Activated naive CD8-positive, alpha-beta T cell treated with anti-CD3 and anti-CD28 coated beads, Interleukin-2, amount 10 ng/mL, durations not matched to agents 7 days and 5 days (primary cell): Measurements from ENCODE around the gene GRK3. TPM values are rescaled to one million over a fixed set of nuclear protein-coding genes. Genes with fewer than 3 reads are reported as not detected.

Source experiments
- total RNA-seq, 2 experiments: library from RNA; stranded (reverse); gene quantifications; one replicate each; pipeline ENCODE4 v1.2.3, GENCODE V29; 2021

Gene GRK3
- total RNA-seq, 2 experiments from 2014 or later: 30.7 to 32.6 TPM

Other genes starting within 250 kb of the GRK3 start
- gene MYO18B, start 177.5 kb downstream of the GRK3 start, total RNA-seq: 1 to 10 TPM; 3.4 to 3.7 TPM